IPS DF 6.9 (cell line): Measurements from ENCODE around the gene RNF103.

ENCODE experiments used
- DNase-seq: peaks from one replicate; pipeline ENCODE4 v3.0.0-alpha.2; 2013; ENCODE audit warnings: low read depth, low spot score
- H3K27ac ChIP-seq: one replicate; pipeline ENCODE4 v1.5.1; 2013; ENCODE audit warnings: low read length, control low read depth
- H3K27me3 ChIP-seq: 2 replicates; pipeline ENCODE4 v1.6.1; 2013; ENCODE audit warnings: mild to moderate bottlenecking, low read length; ENCODE audit not compliant: control insufficient read depth, insufficient read depth
- H3K36me3 ChIP-seq: 2 replicates; pipeline ENCODE4 v1.6.1; 2013; ENCODE audit warnings: low read length; ENCODE audit not compliant: control insufficient read depth, insufficient read depth
- H3K4me1 ChIP-seq: 2 replicates; pipeline ENCODE4 v1.6.1; 2013; ENCODE audit warnings: low read length; ENCODE audit not compliant: control insufficient read depth, insufficient read depth
- H3K4me3 ChIP-seq: 2 replicates; pipeline ENCODE4 v1.5.1; 2013; ENCODE audit warnings: mild to moderate bottlenecking, low read length
- H3K9me3 ChIP-seq: 2 replicates; pipeline ENCODE4 v1.6.1; 2013; ENCODE audit warnings: low read length, inconsistent platforms; ENCODE audit not compliant: control insufficient read depth, insufficient read depth
- WGBS: extraction: QIAGEN DNeasy Blood & Tissue Kit; methylation state at CpG from one replicate; pipeline ENCODE4 v1.1.7; 2013; ENCODE audit warnings: mixed read lengths, missing lambda C conversion rate; ENCODE audit not compliant: insufficient read length, insufficient coverage; 5-methylcytosine and 5-hydroxymethylcytosine counted together

The RNF103 gene

DNA sequence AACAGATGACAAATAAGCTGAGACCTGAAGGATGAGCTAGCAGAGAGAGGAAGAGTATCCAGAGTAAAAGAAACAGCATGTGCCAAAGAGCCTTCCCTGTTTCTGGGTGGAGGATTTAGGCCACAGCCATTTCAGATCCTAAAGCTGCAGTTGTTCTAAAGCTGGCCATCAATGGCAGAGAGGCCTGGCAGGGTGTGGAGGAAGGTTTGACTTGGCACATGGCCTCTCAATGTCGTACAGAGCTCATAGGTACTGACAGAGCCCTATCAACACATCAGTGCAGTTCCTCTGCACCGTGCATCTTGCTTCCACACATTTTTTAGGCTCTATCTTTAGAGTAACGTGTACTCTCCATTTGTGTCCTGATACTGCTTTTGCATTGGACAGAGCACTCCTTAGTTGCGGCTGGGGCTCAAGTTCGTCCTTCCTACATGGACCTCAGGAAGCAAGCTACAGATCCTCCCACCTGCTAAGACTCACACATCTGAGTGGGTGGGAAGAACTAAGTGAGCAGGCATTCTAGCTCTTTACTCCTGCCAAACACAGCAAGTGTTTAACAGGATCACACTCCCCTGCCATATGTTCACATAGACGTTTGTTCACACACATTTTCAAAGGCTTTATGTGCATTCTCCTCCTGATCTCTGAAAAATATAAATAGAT is 57.4 kb downstream of the RNF103 start:
- H3K27ac ChIP-seq, result no peak overlapping the region
- WGBS, result no CpG with 5 or more reads among the region's 6 CpGs
- H3K4me3 ChIP-seq, result no peak overlapping the region
- no peaks in the 10 kb centered on the region for H3K36me3 ChIP-seq
- H3K4me1 ChIP-seq, result no peaks in the 10 kb centered on the region
- no peaks in the 10 kb centered on the region for H3K27me3 ChIP-seq
- H3K9me3 ChIP-seq, result no peaks in the 10 kb centered on the region
- DNase-seq, result no peak

DNA sequence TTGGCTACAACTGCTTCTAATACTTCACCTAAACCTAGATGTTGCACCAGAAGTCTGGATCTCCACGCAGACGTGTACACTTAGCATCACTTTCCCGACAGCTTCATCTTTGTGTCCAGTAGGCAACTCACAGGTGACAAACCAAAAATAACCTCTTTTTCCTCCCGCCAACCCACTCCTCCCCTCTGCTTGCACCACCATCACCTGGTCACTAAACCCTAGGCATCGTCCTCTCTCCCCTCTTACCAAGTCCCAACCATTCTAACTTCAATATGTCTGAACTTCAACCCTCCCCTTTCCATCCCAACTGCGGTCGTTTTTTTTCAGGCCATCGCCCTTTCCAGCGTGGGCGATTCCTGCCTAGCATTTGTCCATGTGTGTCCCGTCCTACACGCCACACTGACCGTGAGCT is 60.0 kb downstream of the RNF103 start:
- Histone ChIP-seq H3K27ac (no peak overlapping the region), H3K9me3 (no peaks in the 10 kb centered on the region)

DNA sequence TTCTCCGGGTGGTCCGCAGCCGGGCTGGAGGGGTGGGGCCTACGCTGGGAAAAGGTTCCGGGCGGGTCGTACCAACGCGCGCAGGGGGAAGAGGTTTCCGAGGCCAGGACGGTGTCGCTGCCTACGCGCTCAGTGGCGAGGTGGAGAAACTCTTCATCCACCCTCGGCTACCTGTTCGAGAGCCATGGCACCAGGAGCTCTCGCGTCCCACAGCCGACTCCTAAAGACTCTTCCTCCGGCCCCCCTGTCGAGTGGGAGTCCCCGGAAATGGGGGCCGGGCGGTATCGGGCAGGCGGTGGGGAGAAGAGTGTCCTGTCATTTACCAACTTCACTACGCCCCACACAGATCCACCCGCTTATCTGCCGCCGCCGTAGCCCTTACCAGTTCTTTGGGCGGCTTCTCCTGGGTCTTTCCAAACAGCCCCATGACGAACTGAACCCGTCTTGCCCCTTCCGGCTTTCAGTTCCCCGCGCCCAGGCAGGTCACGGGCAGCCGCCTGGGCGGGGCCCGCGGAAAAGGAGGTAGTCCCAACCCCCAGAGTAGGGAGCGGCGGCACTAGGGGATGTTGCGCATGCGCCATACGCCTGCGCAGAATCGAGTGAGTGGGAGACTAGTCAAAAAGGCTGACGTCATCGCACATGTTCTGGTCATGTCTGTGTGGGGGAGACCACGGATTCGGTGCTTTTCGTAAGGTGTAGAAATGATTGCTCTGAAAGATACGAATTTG is 60.6 kb downstream of the RNF103 start, which contains the start of gene CHMP3:
Gene CHMP3, minus strand, starts transcription at position 522 of the 728 bp plus-strand sequence. Its CDS starts 95 bp downstream, at position 427.
- DNase-seq, result peak; percentile 95
- no peaks in the 10 kb centered on the region for H3K27me3 ChIP-seq
- WGBS, result no CpG with 5 or more reads among the region's 57 CpGs
- H3K9me3 ChIP-seq, result no peaks in the 10 kb centered on the region
- H3K4me3 ChIP-seq, result peak within 1 kb of the TSS; percentile 80; the same call in 1 of the 2 replicates
- no peaks in the 10 kb centered on the region for H3K36me3 ChIP-seq
- H3K4me1 ChIP-seq, result no peaks in the 10 kb centered on the region
- H3K27ac ChIP-seq, result no peak within 1 kb of the TSS

More for the DNA sequence above, 60.0 kb downstream of the RNF103 start:
- no peaks in the 10 kb centered on the region for H3K36me3 ChIP-seq
- no peak overlapping the region for H3K4me3 ChIP-seq
- DNase-seq, result no peak
- no CpG with 5 or more reads among the region's 13 CpGs for WGBS
- H3K27me3 ChIP-seq, result no peaks in the 10 kb centered on the region
- H3K4me1 ChIP-seq, result no peaks in the 10 kb centered on the region

DNA sequence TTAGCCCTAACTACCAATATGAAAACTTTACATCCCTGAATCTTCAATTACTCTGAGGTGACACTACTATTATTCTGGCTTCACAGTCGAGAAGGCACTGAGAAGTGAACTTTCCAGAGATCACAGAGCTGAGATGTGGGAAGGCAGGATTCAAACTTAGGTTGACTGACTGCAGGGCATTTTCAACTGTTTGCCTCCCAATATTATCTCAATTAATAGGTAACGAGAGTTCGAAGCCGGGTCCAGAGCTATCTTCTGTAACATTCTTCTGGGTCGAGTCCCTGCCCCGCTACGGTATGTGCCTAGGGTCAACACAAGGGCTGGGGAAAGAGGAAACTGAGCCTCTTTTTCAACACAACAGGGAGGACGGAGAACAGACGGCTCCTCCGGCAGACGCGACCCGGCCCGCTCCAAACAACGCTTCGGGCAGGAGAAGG is 61.2 kb downstream of the RNF103 start:
- no peak for DNase-seq
- H3K27me3 ChIP-seq, result no peaks in the 10 kb centered on the region
- H3K4me3 ChIP-seq, result peak overlapping the region; percentile 80; the same call in 1 of the 2 replicates
- no peaks in the 10 kb centered on the region for H3K4me1 ChIP-seq
- no peaks in the 10 kb centered on the region for H3K9me3 ChIP-seq
- H3K27ac ChIP-seq, result no peak overlapping the region
- H3K36me3 ChIP-seq, result no peaks in the 10 kb centered on the region
- no CpG with 5 or more reads among the region's 16 CpGs for WGBS

DNA sequence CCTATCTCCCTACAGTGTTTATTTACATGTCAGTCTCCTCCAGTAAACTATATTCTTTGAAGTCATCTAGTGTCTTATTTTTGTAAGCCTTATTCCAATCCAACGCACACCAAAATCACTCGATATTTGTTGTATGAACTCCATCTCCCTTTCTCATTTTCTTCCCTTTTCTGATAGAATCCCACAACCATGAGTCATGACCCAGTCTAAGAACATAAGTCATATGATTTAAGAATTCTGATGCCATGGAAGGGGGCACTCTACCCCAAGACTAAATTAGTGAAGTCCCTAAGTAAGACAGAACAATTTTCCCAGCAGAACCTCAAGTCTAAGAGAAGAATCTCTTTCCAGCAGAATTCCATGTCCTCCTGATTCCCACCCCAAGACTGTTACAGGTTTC is 65.8 kb downstream of the RNF103 start:
- Histone ChIP-seq H3K4me3 (no peak overlapping the region), H3K9me3 (no peaks in the 10 kb centered on the region), H3K4me1 (no peaks in the 10 kb centered on the region), H3K27me3 (no peaks in the 10 kb centered on the region), H3K36me3 (no peaks in the 10 kb centered on the region), H3K27ac (no peak overlapping the region)
- 100% methylated on average over 2 of the region's 2 CpGs for WGBS
- DNase-seq, result no peak

DNA sequence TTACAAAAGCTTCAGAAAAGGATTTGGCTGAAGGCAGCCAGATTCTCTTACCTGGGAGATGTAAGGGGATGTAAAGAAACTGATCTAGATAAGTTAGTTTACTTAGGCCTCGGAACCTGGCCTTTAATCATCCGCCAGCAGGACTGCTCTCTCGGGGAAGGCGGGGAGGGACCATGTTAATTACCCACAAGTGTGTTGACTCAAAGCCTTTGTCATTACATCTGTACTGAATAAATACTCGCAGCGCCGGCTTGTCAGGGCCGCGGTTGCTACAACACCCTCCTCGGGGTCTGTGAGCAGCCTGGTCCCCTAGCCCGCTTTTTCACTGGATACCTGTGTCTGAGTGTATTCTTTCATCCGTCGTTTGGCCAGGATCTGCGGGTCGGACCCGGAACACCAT is 67.2 kb downstream of the RNF103 start:
- Histone ChIP-seq H3K27ac (no peak overlapping the region), H3K4me3 (no peak overlapping the region), H3K9me3 (no peaks in the 10 kb centered on the region), H3K4me1 (no peaks in the 10 kb centered on the region), H3K27me3 (no peaks in the 10 kb centered on the region), H3K36me3 (no peaks in the 10 kb centered on the region)
- no peak for DNase-seq
- WGBS, result no CpG with 5 or more reads among the region's 16 CpGs
